Ishikawa (cell line): Measurements from ENCODE around the gene ACSM2B.

Source experiments
- CEBPB ChIP-seq: IDR thresholded peaks from 2 replicates; pipeline ENCODE4 v1.6.1; 2012
- CREB1 ChIP-seq: IDR thresholded peaks from 2 replicates; pipeline ENCODE4 v1.6.1; 2012; ENCODE audit warnings: low read depth
- EGR1 ChIP-seq: IDR thresholded peaks from 2 replicates; pipeline ENCODE4 v1.6.1; 2012
- EP300 ChIP-seq: IDR thresholded peaks from 2 replicates; pipeline ENCODE4 v1.6.1; 2012; ENCODE audit warnings: borderline replicate concordance
- FOXM1 ChIP-seq: IDR thresholded peaks from 2 replicates; pipeline ENCODE4 v1.6.1; 2012; ENCODE audit warnings: low read depth, borderline replicate concordance
- NFIC ChIP-seq: IDR thresholded peaks from 2 replicates; pipeline ENCODE4 v1.6.1; 2012
- RAD21 ChIP-seq: IDR thresholded peaks from 2 replicates; pipeline ENCODE4 v1.6.1; 2012; ENCODE audit warnings: low read depth
- TAF1 ChIP-seq: IDR thresholded peaks from 2 replicates; pipeline ENCODE4 v1.6.1; 2012; ENCODE audit warnings: low read depth, mild to moderate bottlenecking
- TCF12 ChIP-seq: IDR thresholded peaks from 2 replicates; pipeline ENCODE4 v1.6.1; 2012; ENCODE audit warnings: low read depth
- TEAD4 ChIP-seq: IDR thresholded peaks from 2 replicates; pipeline ENCODE4 v1.6.1; 2012
- YY1 ChIP-seq: IDR thresholded peaks from 2 replicates; pipeline ENCODE4 v1.6.1; 2012; ENCODE audit warnings: low read depth
- ZBTB7A ChIP-seq: IDR thresholded peaks from 2 replicates; pipeline ENCODE4 v1.6.1; 2012; ENCODE audit warnings: low read depth
- TF ChIP-seq, protein P1 (sequence below): IDR thresholded peaks from 2 replicates; pipeline ENCODE4 v1.6.1; 2012
- TF ChIP-seq, protein P2 (sequence below): IDR thresholded peaks from 2 replicates; pipeline ENCODE4 v1.6.1; 2012; ENCODE audit warnings: low read depth, mild to moderate bottlenecking
- TF ChIP-seq, protein P3 (sequence below): IDR thresholded peaks from 2 replicates; pipeline ENCODE4 v1.6.1; 2012

ACSM2B gene

DNA sequence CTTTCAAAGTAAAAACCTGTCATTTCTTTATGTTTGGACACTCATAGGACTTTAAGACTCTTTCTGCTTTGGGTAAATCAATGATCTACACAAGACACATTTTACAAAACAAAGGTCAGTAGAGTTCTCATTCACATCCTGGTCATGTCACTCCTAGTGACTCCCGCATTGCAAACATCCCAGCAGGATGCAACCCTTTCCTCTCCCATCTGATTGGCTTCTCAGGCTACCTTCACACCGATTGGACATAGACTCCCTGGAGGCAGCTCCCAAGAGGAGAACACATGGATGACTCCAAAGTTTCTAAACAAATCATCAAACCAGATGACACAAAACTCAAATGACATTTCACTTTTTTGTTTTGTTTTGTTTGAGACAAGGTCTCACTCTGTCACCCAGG is 43.8 kb upstream of the ACSM2B start:
- no peak for TF ChIP-seq YY1
- TF ChIP-seq EP300: no peak
- no peak for TF ChIP-seq TCF12
- no peak for TF ChIP-seq CREB1
- TF ChIP-seq TAF1: no peak
- TF ChIP-seq RAD21: no peak
- TF ChIP-seq, protein P1, sequence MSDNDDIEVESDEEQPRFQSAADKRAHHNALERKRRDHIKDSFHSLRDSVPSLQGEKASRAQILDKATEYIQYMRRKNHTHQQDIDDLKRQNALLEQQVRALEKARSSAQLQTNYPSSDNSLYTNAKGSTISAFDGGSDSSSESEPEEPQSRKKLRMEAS: no peak
- no peak for TF ChIP-seq ZBTB7A
- TF ChIP-seq CEBPB: no peak
- no peak for TF ChIP-seq FOXM1

DNA sequence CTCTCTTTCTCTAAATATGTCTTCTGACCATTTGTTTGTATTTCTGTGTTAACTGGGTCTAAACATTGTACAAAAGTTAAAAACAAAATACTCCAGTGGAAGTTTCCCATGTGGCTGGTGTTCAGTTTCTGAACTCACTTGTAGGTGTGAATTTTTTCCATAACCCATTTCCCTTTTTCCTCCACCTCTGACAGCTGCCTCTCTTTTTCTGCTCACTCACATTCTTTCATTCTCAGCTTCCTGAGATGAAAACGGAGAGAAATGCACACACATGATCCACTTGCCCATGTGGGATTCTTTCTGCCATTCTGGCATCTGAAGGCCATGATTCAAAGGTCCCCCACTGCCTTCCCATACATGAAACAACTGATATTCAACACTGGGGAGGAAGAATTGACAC is 41.1 kb upstream of the ACSM2B start:
- TF ChIP-seq FOXM1 (no peak), YY1 (no peak), TAF1 (no peak), EP300 (no peak), EGR1 (no peak), ZBTB7A (no peak), CREB1 (no peak), TEAD4 (no peak), CEBPB (no peak)
- TF ChIP-seq, protein P1: no peak
- TF ChIP-seq, protein P2, sequence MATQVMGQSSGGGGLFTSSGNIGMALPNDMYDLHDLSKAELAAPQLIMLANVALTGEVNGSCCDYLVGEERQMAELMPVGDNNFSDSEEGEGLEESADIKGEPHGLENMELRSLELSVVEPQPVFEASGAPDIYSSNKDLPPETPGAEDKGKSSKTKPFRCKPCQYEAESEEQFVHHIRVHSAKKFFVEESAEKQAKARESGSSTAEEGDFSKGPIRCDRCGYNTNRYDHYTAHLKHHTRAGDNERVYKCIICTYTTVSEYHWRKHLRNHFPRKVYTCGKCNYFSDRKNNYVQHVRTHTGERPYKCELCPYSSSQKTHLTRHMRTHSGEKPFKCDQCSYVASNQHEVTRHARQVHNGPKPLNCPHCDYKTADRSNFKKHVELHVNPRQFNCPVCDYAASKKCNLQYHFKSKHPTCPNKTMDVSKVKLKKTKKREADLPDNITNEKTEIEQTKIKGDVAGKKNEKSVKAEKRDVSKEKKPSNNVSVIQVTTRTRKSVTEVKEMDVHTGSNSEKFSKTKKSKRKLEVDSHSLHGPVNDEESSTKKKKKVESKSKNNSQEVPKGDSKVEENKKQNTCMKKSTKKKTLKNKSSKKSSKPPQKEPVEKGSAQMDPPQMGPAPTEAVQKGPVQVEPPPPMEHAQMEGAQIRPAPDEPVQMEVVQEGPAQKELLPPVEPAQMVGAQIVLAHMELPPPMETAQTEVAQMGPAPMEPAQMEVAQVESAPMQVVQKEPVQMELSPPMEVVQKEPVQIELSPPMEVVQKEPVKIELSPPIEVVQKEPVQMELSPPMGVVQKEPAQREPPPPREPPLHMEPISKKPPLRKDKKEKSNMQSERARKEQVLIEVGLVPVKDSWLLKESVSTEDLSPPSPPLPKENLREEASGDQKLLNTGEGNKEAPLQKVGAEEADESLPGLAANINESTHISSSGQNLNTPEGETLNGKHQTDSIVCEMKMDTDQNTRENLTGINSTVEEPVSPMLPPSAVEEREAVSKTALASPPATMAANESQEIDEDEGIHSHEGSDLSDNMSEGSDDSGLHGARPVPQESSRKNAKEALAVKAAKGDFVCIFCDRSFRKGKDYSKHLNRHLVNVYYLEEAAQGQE: no peak
- TF ChIP-seq, protein P3, sequence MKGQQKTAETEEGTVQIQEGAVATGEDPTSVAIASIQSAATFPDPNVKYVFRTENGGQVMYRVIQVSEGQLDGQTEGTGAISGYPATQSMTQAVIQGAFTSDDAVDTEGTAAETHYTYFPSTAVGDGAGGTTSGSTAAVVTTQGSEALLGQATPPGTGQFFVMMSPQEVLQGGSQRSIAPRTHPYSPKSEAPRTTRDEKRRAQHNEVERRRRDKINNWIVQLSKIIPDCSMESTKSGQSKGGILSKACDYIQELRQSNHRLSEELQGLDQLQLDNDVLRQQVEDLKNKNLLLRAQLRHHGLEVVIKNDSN: no peak

DNA sequence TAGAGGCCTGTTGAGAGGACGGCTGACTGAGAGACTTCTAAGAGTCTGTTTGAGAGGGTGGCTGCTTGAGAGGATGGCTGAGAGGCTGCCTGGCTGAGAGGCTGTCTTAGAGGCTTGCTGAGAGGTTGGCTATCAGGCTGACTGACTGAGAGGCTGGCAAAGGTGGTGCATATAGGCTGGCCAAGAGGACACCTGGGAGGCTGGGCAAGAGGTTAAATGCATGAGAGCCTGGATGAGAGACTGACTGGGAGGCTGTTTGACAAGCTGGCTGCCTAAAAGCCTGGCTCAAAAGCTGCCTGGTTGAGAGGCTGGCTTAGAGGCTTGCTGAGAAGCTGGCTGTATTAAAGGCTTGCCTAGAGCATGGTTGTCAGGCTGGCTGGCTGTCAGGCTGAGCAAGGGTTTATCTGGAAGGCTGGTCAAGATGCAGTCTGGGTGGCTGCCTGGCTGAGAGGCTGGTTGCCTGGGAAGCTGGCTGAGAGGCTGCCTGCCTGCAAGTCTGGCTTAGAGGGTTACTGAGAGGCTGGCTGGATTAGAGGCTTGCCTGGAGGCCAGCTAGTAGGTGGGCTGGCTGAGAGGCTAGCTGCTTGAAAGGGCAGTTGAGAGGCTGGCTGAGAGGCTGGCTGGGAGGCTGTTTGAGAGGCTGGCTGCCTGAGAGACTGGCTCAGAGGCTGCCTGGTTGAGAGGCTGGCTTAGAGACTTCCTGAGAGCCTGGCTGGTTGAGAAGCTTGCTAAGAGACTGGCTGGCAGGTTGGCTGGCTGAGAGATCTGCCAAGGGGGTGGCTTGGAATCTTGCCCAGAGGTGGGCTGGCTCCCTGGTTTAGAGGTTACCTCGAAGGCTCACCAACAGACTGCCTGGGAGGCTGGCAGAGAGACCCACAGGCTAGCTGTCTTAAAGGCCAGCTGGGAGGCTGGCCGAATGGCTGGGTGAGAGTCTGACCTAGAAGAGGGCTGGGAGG is 38.3 kb upstream of the ACSM2B start:
- no peak for TF ChIP-seq TCF12
- TF ChIP-seq YY1: no peak

DNA sequence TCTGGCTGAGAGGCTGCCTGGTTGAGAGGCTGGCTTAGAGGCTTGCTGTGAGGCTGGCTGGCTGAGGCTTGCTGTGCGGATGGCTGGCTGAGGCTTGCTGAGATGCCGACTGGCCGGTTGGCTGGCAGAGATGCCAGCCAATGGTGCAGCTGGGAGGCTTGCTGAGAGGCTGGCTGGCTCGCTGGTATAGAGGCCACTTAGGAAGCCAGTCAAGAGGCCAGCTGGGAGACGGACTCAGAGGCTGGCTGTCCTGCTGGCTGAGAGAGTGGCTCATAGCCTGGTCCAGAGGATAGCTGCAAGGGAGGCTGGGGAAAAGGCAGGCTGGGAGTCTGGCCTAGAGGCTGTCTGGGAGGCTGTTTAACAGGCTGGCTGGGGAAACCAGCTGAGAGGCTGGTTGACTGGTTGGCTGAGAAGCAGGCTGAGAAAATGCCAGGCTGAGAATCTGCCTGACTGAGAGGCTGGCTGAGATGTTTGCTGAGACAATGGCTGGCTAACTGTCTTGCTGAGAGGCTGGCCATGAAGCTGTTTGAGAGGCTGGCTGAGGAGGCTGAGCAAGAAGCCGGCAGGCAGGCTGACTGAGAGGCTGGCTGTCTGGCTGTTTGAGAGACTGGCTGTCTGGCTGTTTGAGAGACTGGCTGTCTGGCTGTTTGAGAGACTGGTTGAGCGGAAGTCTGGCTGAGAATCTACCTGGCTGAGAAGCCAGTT is 37.5 kb upstream of the ACSM2B start:
- no peak for TF ChIP-seq TAF1
- TF ChIP-seq, protein P3: no peak
- TF ChIP-seq TCF12: no peak
- no peak for TF ChIP-seq TEAD4
- TF ChIP-seq, protein P2: no peak
- no peak for TF ChIP-seq NFIC

DNA sequence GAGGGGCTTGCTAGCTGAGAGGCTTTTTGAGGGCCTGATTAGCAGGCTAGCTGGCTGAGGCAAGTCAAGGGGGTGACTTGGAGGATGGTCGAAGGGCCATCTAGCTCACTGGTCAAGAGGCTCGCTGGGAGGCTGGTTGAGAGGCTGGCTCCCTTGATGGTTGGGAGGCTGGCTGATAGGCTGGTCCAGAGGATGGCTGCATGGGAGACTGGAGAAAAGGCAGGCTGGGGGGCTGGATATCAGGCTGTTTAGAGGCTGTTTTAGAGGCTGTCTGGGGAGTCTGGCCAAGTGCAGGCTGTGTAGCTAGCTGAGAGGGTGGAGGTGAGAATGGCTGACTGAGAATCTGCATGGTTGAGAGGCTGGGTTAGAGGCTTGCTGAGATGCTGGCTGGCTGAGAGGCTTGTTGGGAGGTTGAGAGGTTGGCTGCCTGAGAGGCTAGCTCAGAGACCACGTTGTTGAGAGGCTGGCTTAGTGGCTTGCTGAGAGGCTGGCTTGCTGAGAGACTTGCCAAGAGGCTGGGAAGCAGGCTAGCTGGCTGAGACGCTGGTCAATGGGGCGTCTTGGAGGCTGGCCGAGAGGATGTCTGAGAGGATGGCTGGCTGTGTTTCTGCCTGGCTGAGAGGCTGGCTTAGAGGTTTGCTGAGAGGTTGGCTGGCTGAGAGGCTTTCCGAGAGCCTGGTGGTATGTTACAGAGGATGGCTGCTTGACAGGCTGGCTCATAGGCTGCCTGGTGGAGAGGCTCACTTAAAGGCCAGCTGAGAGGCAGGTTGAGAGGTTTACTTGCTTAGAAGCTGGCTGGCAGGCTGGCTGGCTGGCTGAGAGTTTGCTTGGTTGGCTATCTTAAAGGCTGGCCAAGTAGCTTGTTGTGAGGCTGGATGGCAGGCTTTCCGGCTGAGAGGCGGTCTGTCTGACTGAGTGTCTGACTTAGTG is 36.6 kb upstream of the ACSM2B start:
- TF ChIP-seq EP300: no peak

DNA sequence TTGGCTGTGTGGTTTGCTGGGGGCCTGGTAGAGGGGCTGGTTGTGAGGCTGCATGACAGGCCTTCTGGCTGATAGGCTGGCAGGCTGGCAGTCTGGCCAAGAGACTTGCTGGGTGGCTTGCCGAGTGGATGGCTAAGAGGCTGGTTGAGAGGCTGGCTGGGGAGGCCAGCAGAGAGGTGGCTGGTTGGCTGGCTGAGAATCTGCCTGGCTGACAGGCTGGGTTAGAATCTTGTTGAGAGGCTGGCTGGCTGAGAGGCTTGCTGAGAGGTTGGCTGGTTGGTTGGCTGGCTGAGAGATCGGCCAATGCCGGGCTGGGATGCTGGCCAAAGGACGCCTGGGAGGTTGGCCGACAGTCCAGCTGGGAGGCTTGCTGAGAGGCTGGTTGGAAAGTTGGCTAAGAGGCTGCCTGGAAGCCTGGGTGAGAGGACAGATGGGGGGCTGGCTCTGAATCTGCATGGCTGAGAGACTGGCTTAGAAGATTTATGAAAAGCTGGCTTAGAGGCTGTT is 35.9 kb upstream of the ACSM2B start:
- TF ChIP-seq TAF1: no peak
- no peak for TF ChIP-seq FOXM1
